PC-3 (cell line): ENCODE data around the gene IL36B. TPM values are rescaled to one million over a fixed set of nuclear protein-coding genes. Genes with fewer than 3 reads are reported as not detected.

Source experiments
- ATAC-seq: fragments of 200-7000 bp; cut with Tn5 transposase; 2 replicates; pipeline ENCODE4 v1.9.1; 2020; ENCODE audit warnings: mild to moderate bottlenecking, moderate library complexity
- BruUV-seq: library from RNA; stranded (reverse); fragments of 400-500 nt; replicated peaks from 2 replicates; lab custom pipeline; 2021; lab: Mats Ljungman, UMichigan
- CTCF ChIA-PET: fragments of 300-600 bp; sonication (Branson Sonifier 250); formaldehyde crosslinking; loops from one replicate; lab custom pipeline; 2022; ENCODE audit warnings: antibody characterized with exemption; lab: Charles Lee
- POLR2A ChIA-PET: fragments of 300-600 bp; sonication (Branson Sonifier 250); formaldehyde crosslinking; loops from one replicate; lab custom pipeline; 2022; ENCODE audit warnings: antibody characterized with exemption; ENCODE audit not compliant: unreplicated experiment; lab: Charles Lee
- DNase-seq: peaks from one replicate; pipeline ENCODE4 v3.0.0-alpha.2; 2015
- H2AFZ ChIP-seq: fragments of 300-600 bp; sonication (generic); 2 replicates; pipeline ENCODE4 v1.6.0; 2016; ENCODE audit warnings: antibody characterized with exemption, low read length
- H3F3A ChIP-seq: fragments of 300-600 bp; sonication (generic); one replicate; pipeline ENCODE4 v1.6.0; 2017; ENCODE audit warnings: antibody characterized with exemption, low read length, control low read depth, mild to moderate bottlenecking; ENCODE audit not compliant: unreplicated experiment
- H3K27ac ChIP-seq: fragments of 300-600 bp; sonication (generic); 2 replicates; pipeline ENCODE4 v1.5.1; 2016; ENCODE audit warnings: mild to moderate bottlenecking, low read length
- H3K27me3 ChIP-seq: fragments of 300-600 bp; sonication (generic); 2 replicates; pipeline ENCODE4 v1.6.1; 2016; ENCODE audit warnings: low read length, mixed read lengths
- H3K36me3 ChIP-seq: fragments of 300-600 bp; sonication (generic); 2 replicates; pipeline ENCODE4 v1.6.1; 2016; ENCODE audit warnings: low read depth, mixed run types, low read length, mixed read lengths
- H3K4me1 ChIP-seq: fragments of 300-600 bp; sonication (generic); 2 replicates; pipeline ENCODE4 v1.5.1; 2016; ENCODE audit warnings: low read length; ENCODE audit not compliant: insufficient read depth
- H3K4me2 ChIP-seq: fragments of 300-600 bp; sonication (generic); 2 replicates; pipeline ENCODE4 v1.6.0; 2016; ENCODE audit warnings: low read length
- H3K4me3 ChIP-seq: fragments of 300-600 bp; sonication (generic); 2 replicates; pipeline ENCODE4 v1.5.1; 2016; ENCODE audit warnings: mild to moderate bottlenecking, low read length, mixed read lengths
- H3K79me2 ChIP-seq: fragments of 300-600 bp; sonication (generic); 2 replicates; pipeline ENCODE4 v1.6.1; 2017; ENCODE audit warnings: low read length, mixed read lengths
- H3K9ac ChIP-seq: fragments of 300-600 bp; sonication (generic); 2 replicates; pipeline ENCODE4 v1.6.0; 2016; ENCODE audit warnings: mild to moderate bottlenecking, low read length
- H3K9me2 ChIP-seq: fragments of 300-600 bp; sonication (generic); replicated peaks from 2 replicates; pipeline ENCODE4 v1.6.1; 2016; ENCODE audit warnings: mixed run types, low read length, mixed read lengths
- H3K9me3 ChIP-seq: fragments of 300-600 bp; sonication (generic); 2 replicates; pipeline ENCODE4 v1.6.1; 2016; ENCODE audit warnings: low read length, mixed read lengths
- H4K20me1 ChIP-seq: fragments of 300-600 bp; sonication (generic); 2 replicates; pipeline ENCODE4 v1.6.1; 2016; ENCODE audit warnings: low read length, mixed read lengths
- EZH2 ChIP-seq: fragments of 300-600 bp; sonication (generic); IDR thresholded peaks from one replicate; pipeline ENCODE4 v1.6.1; 2017; ENCODE audit warnings: antibody characterized with exemption, mild to moderate bottlenecking, low read length; ENCODE audit not compliant: unreplicated experiment
- EZH2phosphoT487 ChIP-seq: fragments of 300-600 bp; sonication (generic); IDR thresholded peaks from 2 replicates; pipeline ENCODE4 v1.6.1; 2018; ENCODE audit warnings: mild to moderate bottlenecking, antibody characterized with exemption, low read length, borderline replicate concordance
- intact Hi-C: fragments of 100-400 bp; cut with micrococcal nuclease; formaldehyde crosslinking; loops from 2 replicates; pipeline ENCODE4 v1.9.0; 2023
- total RNA-seq: library from RNA; depleted of rRNA; stranded (reverse); fragments of >200 nt; gene quantifications from 2 replicates; pipeline ENCODE4 v1.2.3, GENCODE V29; 2014
- TF ChIP-seq, protein P1 (sequence below): fragments of 300-600 bp; sonication (generic); conservative IDR thresholded peaks from 2 replicates; pipeline ENCODE4 v1.5.1; 2017; ENCODE audit warnings: antibody characterized with exemption, low read depth, mild to moderate bottlenecking, low read length

IL36B gene
- total RNA-seq, 1 experiment from 2014 or later, result not detected

GRCh38 chr2:113028112-113028511 is 24.6 kb downstream of the IL36B start:
- BruUV-seq, result no TSS peak
- H4K20me1 ChIP-seq, result no peaks in the 10 kb centered on the region
- no peak for ATAC-seq
- H3F3A ChIP-seq, result no peaks in the 10 kb centered on the region
- no peak overlapping the region for H3K9ac ChIP-seq
- no peak for DNase-seq
- CTCF ChIA-PET, result no interaction called here
- peaks cover 39% of the 10 kb centered on the region; the same call in 1 of the 2 replicates for H3K27me3 ChIP-seq
- no peaks in the 10 kb centered on the region for H3K36me3 ChIP-seq
- H3K79me2 ChIP-seq, result no peaks in the 10 kb centered on the region
- no peak overlapping the region for H2AFZ ChIP-seq
- no peak overlapping the region for H3K27ac ChIP-seq
- no peak overlapping the region for H3K4me3 ChIP-seq
- TF ChIP-seq EZH2 (no peak), EZH2phosphoT487 (no peak)
- TF ChIP-seq, protein P1, sequence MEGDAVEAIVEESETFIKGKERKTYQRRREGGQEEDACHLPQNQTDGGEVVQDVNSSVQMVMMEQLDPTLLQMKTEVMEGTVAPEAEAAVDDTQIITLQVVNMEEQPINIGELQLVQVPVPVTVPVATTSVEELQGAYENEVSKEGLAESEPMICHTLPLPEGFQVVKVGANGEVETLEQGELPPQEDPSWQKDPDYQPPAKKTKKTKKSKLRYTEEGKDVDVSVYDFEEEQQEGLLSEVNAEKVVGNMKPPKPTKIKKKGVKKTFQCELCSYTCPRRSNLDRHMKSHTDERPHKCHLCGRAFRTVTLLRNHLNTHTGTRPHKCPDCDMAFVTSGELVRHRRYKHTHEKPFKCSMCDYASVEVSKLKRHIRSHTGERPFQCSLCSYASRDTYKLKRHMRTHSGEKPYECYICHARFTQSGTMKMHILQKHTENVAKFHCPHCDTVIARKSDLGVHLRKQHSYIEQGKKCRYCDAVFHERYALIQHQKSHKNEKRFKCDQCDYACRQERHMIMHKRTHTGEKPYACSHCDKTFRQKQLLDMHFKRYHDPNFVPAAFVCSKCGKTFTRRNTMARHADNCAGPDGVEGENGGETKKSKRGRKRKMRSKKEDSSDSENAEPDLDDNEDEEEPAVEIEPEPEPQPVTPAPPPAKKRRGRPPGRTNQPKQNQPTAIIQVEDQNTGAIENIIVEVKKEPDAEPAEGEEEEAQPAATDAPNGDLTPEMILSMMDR, result no peak
- intact Hi-C loops, result no loop called here
- H3K9me2 ChIP-seq, result no peaks in the 10 kb centered on the region
- H3K4me2 ChIP-seq, result no peak overlapping the region
- POLR2A ChIA-PET, result no interaction called here
- H3K4me1 ChIP-seq, result no peaks in the 10 kb centered on the region
- H3K9me3 ChIP-seq, result no peaks in the 10 kb centered on the region

- BruUV-seq, result no TSS peak
- H3F3A ChIP-seq, result no peaks in the 10 kb centered on the region
- TF ChIP-seq EZH2 (no peak), EZH2phosphoT487 (no peak)
- TF ChIP-seq, protein P1, result no peak
- H3K9me2 ChIP-seq, result no peaks in the 10 kb centered on the region
- H3K36me3 ChIP-seq, result no peaks in the 10 kb centered on the region
- peaks cover 39% of the 10 kb centered on the region; the same call in 1 of the 2 replicates for H3K27me3 ChIP-seq
- DNase-seq, result no peak
- H3K79me2 ChIP-seq, result no peaks in the 10 kb centered on the region
- no peaks in the 10 kb centered on the region for H3K9me3 ChIP-seq
- no peaks in the 10 kb centered on the region for H4K20me1 ChIP-seq
- no peak overlapping the region for H3K9ac ChIP-seq
- H3K4me2 ChIP-seq, result no peak overlapping the region
- ChIA-PET CTCF (no interaction called here), POLR2A (no interaction called here)
- H3K4me1 ChIP-seq, result no peaks in the 10 kb centered on the region
- no peak overlapping the region for H2AFZ ChIP-seq
- ATAC-seq, result no peak
- no peak overlapping the region for H3K4me3 ChIP-seq
- intact Hi-C loops, result no loop called here
- no peak overlapping the region for H3K27ac ChIP-seq
Measured at GRCh38 chr2:113027691-113028090, 25.0 kb downstream of the IL36B start.

DNA sequence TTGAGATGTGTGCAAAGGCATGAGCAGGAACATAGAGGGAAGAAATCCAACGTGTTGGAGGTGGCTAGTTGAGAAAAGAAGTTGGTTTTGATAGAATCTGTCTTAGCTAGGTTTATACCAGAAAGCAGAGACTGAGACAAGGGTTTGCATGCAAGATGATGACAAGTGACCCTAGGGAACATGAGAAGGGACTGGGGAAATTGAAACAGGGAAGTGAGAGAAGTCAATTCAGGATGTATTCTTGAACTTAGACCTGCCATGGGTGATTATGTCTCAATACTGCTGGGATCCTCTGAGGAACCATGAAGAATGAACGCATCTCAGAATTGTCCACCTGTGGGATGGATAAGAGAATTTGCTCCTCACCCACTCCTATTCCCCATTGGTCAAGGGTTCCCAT is 26.9 kb downstream of the IL36B start:
- Histone ChIP-seq H3K9me3 (no peaks in the 10 kb centered on the region), H2AFZ (no peak overlapping the region), H3K9ac (no peak overlapping the region), H3K36me3 (no peaks in the 10 kb centered on the region), H4K20me1 (no peaks in the 10 kb centered on the region), H3K4me2 (no peak overlapping the region), H3K9me2 (no peaks in the 10 kb centered on the region), H3F3A (no peaks in the 10 kb centered on the region), H3K79me2 (no peaks in the 10 kb centered on the region), H3K27ac (no peak overlapping the region), H3K4me3 (no peak overlapping the region), H3K4me1 (no peaks in the 10 kb centered on the region), H3K27me3 (peaks cover 39% of the 10 kb centered on the region; the same call in 1 of the 2 replicates)
- ChIA-PET POLR2A (no interaction called here), CTCF (no interaction called here)
- ATAC-seq, result no peak
- TF ChIP-seq EZH2phosphoT487 (no peak), EZH2 (no peak)
- TF ChIP-seq, protein P1, result no peak
- intact Hi-C loops, result no loop called here
- no TSS peak for BruUV-seq
- DNase-seq, result no peak
